Skin epidermis (tissue), 12 donors: ENCODE results near the gene NTN4.
"Not testable (repeated sequence)": the region's sequence is repeated elsewhere in the genome, so short reads cannot be mapped to it uniquely, and the experiment has no call there.

Experiments
- H3K27ac ChIP-seq, 21 experiments: fragments of 200-600 bp; sonication (generic) in 11 of 21; one replicate each; pipeline ENCODE4 v1.5.0; 2020; ENCODE audit warnings: mild to moderate bottlenecking in 3 of 21, inconsistent platforms in 2 of 21, moderate library complexity in 2 of 21
- H3K4me3 ChIP-seq, 7 experiments: fragments of 200-600 bp; sonication (generic) in 2 of 7; one replicate each; pipeline ENCODE4 v1.5.0; 2020; ENCODE audit warnings: inconsistent platforms in 2 of 7, mild to moderate bottlenecking in 2 of 7, moderate library complexity in 1 of 7

The NTN4 gene

GRCh38 chr12:95802482-95803270 is 12.1 kb upstream of the NTN4 start:
- Histone ChIP-seq H3K27ac (no peak overlapping the region), H3K4me3 (no peak overlapping the region)

GRCh38 chr12:95796982-95797289 is 6.4 kb upstream of the NTN4 start:
- Histone ChIP-seq H3K27ac (no peak overlapping the region), H3K4me3 (no peak overlapping the region)

DNA sequence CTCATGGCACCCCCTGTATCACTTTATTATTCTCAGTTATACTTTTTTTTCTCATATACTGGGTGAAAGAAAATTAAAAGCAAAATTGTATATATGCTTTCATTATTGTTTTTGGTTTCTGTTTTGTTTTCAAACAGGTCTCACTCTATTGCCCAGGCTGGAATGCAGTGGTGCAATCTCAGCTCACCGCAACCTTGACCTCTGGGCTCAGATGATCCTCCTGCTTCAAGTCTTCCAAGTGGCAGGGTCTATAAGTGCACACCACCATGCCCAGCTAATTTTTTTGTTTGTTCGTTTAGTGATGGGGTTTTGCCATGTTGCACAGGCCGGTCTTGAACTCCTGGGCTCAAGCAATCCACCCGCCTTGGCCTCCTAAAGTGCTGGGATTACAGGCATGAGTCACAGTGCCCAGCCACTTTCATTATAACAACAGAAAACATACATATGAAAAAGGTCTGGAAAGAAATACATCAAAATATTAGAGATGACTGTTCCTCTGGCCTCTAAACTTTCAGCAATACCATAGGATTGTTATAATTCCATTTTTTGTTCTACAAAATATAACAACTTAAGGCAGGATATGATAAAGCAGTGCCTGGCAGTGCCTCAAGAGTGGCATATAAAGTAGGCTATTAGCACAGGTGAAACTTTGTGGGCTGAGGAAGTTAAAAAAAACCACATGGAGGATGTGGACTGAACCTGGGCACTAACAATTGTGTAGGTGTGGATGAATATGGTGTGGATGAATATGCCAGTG is 5.8 kb upstream of the NTN4 start:
- H3K4me3 ChIP-seq, result no peak overlapping the region
- H3K27ac ChIP-seq, result no peak overlapping the region

GRCh38 chr12:95790917-95791849 is 619 bp upstream of the NTN4 start:
- Histone ChIP-seq H3K27ac (peak overlapping the region in 13 of 21 experiments; percentile 25 to 90 (median 79)), H3K4me3 (peak overlapping the region; percentile 50 to 81 (median 65))

DNA sequence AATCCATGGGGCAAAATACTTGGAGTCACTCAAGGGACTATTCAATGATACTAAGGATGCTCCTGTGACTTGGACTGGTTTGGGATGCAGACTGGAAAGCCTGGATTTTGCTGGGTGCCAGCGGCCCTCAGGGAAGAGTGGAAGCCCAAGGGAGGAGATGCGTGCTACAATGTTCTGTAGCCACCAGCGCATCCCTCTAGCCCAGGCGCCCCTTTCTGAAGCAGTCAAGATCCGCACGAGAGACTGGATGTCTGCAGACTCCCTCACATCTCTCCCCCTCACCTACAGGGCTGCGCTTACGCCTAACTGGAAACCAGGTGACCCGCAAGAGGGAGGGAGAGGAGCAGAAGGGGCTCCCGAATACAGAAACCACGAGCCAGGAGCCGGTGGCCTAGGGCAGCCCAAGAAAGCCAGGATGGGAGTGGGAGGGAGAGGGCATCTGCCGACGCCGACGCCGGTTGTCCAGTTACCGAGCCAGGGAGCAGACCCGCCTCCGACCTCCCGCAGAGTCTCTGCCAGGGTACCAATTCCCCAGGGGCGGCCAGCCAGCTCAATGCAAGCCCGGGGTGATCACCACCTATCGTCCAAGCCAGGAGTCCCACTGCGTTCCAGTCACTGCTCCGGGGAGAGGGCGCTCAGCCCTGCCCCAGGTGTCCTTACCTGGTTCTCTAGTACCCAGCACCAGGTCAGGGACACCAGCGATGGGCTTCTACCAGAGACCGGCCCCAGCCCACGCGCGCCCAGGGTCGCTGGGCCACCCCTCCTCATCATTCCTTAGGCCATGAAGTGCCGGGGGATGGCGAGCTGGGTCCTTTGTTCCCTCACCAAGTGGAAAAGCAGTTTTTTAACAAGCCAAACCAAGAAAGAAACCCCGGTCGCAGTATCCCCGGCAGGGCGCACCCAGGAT is 1.2 kb downstream of the NTN4 start:
- peak overlapping the region in 15 of 21 experiments; percentile 11 to 90 (median 79) for H3K27ac ChIP-seq
- H3K4me3 ChIP-seq, result peak overlapping the region; percentile 50 to 81 (median 65)

- Histone ChIP-seq H3K4me3 (peak overlapping the region in 2 of 7 experiments; percentile 50 to 80), H3K27ac (no peak overlapping the region)
Measured at GRCh38 chr12:95788637-95789036, 1.9 kb downstream of the NTN4 start.

GRCh38 chr12:95787274-95787818 is 3.2 kb downstream of the NTN4 start:
- H3K4me3 ChIP-seq, result no peak overlapping the region

GRCh38 chr12:95784915-95785314 is 5.6 kb downstream of the NTN4 start:
- H3K4me3 ChIP-seq, result no peak overlapping the region
- no peak overlapping the region for H3K27ac ChIP-seq

More at GRCh38 chr12:95787274-95787818, 3.2 kb downstream of the NTN4 start:
- no peak overlapping the region for H3K27ac ChIP-seq

GRCh38 chr12:95784286-95784685 is 6.3 kb downstream of the NTN4 start:
- H3K27ac ChIP-seq, result no peak overlapping the region

DNA sequence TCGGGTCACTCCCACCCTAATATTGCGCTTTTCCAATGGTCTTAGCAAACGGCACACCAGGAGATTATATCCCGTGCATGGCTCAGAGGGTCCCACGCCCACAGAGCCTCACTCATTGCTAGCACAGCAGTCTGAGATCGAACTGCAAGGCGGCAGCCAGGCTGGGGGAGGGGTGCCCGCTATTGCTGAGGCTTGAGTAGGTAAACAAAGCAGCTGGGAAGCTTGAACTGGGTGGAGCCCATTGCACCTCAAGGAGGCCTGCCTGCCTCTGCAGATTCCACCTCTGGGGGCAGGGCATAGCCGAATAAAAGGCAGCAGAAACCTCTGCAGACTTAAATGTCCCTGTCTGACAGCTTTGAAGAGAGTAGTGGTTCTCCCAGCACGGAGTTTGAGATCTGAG is 15.1 kb downstream of the NTN4 start:
- H3K27ac ChIP-seq, H3K4me3 ChIP-seq: not testable (repeated sequence)

More at GRCh38 chr12:95784286-95784685, 6.3 kb downstream of the NTN4 start:
- H3K4me3 ChIP-seq, result no peak overlapping the region

GRCh38 chr12:95774311-95775045 is 16.1 kb downstream of the NTN4 start:
- H3K27ac ChIP-seq, result no peak overlapping the region
- H3K4me3 ChIP-seq, result no peak overlapping the region

- no peak overlapping the region for H3K4me3 ChIP-seq
Measured at GRCh38 chr12:95773320-95773719, 17.2 kb downstream of the NTN4 start.

DNA sequence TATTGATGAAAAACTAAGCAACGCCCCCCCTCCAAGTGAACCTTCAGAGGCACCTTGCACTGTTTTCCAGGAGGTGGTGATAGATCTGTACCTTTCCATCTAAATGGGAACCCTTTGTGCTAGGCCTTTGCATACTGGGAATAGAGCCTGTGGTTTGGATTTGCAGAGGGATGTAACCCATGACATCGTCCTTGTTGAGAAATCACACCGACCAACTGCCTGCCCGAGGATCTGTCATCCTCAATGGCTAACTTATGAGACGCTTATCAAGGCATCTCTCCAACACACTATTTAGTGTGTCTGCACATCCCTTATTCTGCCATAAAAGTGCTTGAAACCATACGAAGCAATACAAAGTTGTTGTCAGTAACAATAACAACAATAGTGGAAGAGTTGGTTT is 22.9 kb downstream of the NTN4 start:
- no peak overlapping the region for H3K4me3 ChIP-seq
- H3K27ac ChIP-seq, result no peak overlapping the region

More at GRCh38 chr12:95773320-95773719, 17.2 kb downstream of the NTN4 start:
- no peak overlapping the region for H3K27ac ChIP-seq

- Histone ChIP-seq H3K27ac (no peak overlapping the region), H3K4me3 (no peak overlapping the region)
Measured at GRCh38 chr12:95766356-95767019, 24.1 kb downstream of the NTN4 start.

DNA sequence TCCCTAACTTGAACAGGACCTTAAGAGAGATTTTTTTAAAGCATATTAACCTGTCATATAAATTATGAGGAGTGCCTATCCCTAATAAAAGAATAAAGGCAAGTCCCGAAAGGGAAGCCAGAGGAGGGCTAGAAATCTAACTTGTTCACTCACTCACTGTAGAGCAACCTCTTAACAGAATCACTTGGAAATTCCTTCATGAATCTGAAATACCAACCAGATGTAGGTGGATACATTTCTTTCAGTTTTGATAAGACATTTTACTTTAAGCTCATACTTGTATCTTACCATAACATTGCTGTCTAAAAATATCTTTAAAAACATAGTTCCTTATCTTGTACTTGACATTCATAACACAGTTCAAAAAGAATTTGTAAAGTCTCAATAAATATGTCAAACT is 25.7 kb downstream of the NTN4 start:
- Histone ChIP-seq H3K27ac (no peak overlapping the region), H3K4me3 (no peak overlapping the region)

- Histone ChIP-seq H3K27ac (no peak overlapping the region), H3K4me3 (no peak overlapping the region)
Measured at GRCh38 chr12:95763809-95764253, 26.7 kb downstream of the NTN4 start.

- H3K4me3 ChIP-seq, result no peak overlapping the region
Measured at GRCh38 chr12:95762123-95762785, 28.3 kb downstream of the NTN4 start.

More at GRCh38 chr12:95762123-95762785, 28.3 kb downstream of the NTN4 start:
- H3K27ac ChIP-seq, result no peak overlapping the region
